ENCODE measurements around the gene CTNNA1.

CTNNA1 gene

GRCh38 chr5:138952962-138953361 is 199.7 kb downstream of the CTNNA1 start:
- DNase-seq = no peak

GRCh38 chr5:138953387-138954256 is 200.4 kb downstream of the CTNNA1 start:
- DNase-seq = peak; percentile 46

- DNase-seq = no peak
Observed at GRCh38 chr5:138954257-138955012, 201.2 kb downstream of the CTNNA1 start.

GRCh38 chr5:138955013-138955660 is 201.9 kb downstream of the CTNNA1 start:
- DNase-seq = peak; percentile 55

GRCh38 chr5:138955671-138956295 is 202.6 kb downstream of the CTNNA1 start:
- DNase-seq = no peak

- DNase-seq = no peak
Observed at GRCh38 chr5:138956801-138957200, 203.6 kb downstream of the CTNNA1 start.

GRCh38 chr5:138960145-138960692 is 207.0 kb downstream of the CTNNA1 start:
- DNase-seq = peak; percentile 61

- DNase-seq = no peak
Observed at GRCh38 chr5:138961221-138961620, 208.0 kb downstream of the CTNNA1 start.

- no peak for DNase-seq
Observed at GRCh38 chr5:138961729-138962128, 208.5 kb downstream of the CTNNA1 start.

- no peak for DNase-seq
Observed at GRCh38 chr5:138962614-138963370, 209.6 kb downstream of the CTNNA1 start.

GRCh38 chr5:138963763-138964371 is 210.6 kb downstream of the CTNNA1 start:
- DNase-seq = no peak

- DNase-seq = no peak
Observed at GRCh38 chr5:138964647-138965201, 211.5 kb downstream of the CTNNA1 start.

GRCh38 chr5:138965626-138966025 is 212.4 kb downstream of the CTNNA1 start:
- DNase-seq = no peak

- no peak for DNase-seq
Observed at GRCh38 chr5:138966236-138966985, 213.2 kb downstream of the CTNNA1 start.

- DNase-seq = no peak
Observed at GRCh38 chr5:138967791-138968448, 214.7 kb downstream of the CTNNA1 start.

GRCh38 chr5:138968601-138969000 is 215.4 kb downstream of the CTNNA1 start:
- DNase-seq = no peak

- DNase-seq = no peak
Observed at GRCh38 chr5:138969323-138970002, 216.2 kb downstream of the CTNNA1 start.

GRCh38 chr5:138972230-138972629 is 219.0 kb downstream of the CTNNA1 start:
- DNase-seq = no peak

- DNase-seq = no peak
Observed at GRCh38 chr5:138972836-138973235, 219.6 kb downstream of the CTNNA1 start.

Data from NCI-H187 treated with DMSO at 0.1 percent for 48 hours (cell line).